CD8-positive, alpha-beta memory T cell (primary cell): Measurements from ENCODE around the gene PDZRN4. TPM values are rescaled to one million over a fixed set of nuclear protein-coding genes. Genes with fewer than 3 reads are reported as not detected.

Source experiments
- CTCF ChIA-PET: fragments of 350-600 bp; sonication (Branson Sonifier 250); formaldehyde crosslinking; loops from one replicate; lab custom pipeline; 2021; ENCODE audit warnings: antibody characterized with exemption; lab: Charles Lee
- POLR2A ChIA-PET: fragments of 350-600 bp; sonication (Branson Sonifier 250); formaldehyde crosslinking; loops from one replicate; lab custom pipeline; 2021; ENCODE audit warnings: antibody characterized with exemption; lab: Charles Lee
- DNase-seq, 5 donors: peaks; one replicate each; pipeline versions ENCODE4 v3.0.0 to v3.0.0-alpha.2; 2020 to 2022; ENCODE audit warnings: mixed read lengths in 1 of 5
- H3K27ac ChIP-seq: one replicate; pipeline ENCODE4 v1.7.0; 2013; ENCODE audit warnings: low read depth, mild to moderate bottlenecking, low read length, moderate library complexity
- H3K27me3 ChIP-seq: 2 replicates; pipeline ENCODE4 v1.7.0; 2013; ENCODE audit warnings: low read length, mild to moderate bottlenecking; ENCODE audit not compliant: insufficient read depth, poor library complexity, severe bottlenecking
- H3K36me3 ChIP-seq: 2 replicates; pipeline ENCODE4 v1.7.0; 2013; ENCODE audit warnings: mild to moderate bottlenecking, low read length, moderate library complexity; ENCODE audit not compliant: insufficient read depth
- H3K4me1 ChIP-seq: 2 replicates; pipeline ENCODE4 v1.7.0; 2013; ENCODE audit warnings: mild to moderate bottlenecking, low read length, moderate library complexity; ENCODE audit not compliant: insufficient read depth
- H3K4me3 ChIP-seq: 2 replicates; pipeline ENCODE4 v1.7.0; 2013; ENCODE audit warnings: mild to moderate bottlenecking, low read length
- H3K9me3 ChIP-seq: 2 replicates; pipeline ENCODE4 v1.7.0; 2013; ENCODE audit warnings: mild to moderate bottlenecking, low read length
- H3K27ac Mint-ChIP-seq, 8 donors: one replicate each; pipeline ENCODE4 v1.8.0; 2020 to 2021; ENCODE audit warnings: mixed read lengths in 8 of 8, mild to moderate bottlenecking in 6 of 8, inconsistent platforms in 3 of 8, moderate library complexity in 3 of 8
- H3K27me3 Mint-ChIP-seq, 2 donors: one replicate each; pipeline ENCODE4 v1.8.0; 2020 to 2021; ENCODE audit warnings: mixed read lengths in 2 of 2, mild to moderate bottlenecking in 1 of 2, moderate library complexity in 1 of 2
- H3K36me3 Mint-ChIP-seq, 3 donors: one replicate each; pipeline ENCODE4 v1.8.0; 2020 to 2021; ENCODE audit warnings: mixed read lengths in 3 of 3, inconsistent platforms in 1 of 3, mild to moderate bottlenecking in 1 of 3
- H3K4me1 Mint-ChIP-seq, 3 donors: one replicate each; pipeline ENCODE4 v1.8.0; 2020 to 2021; ENCODE audit warnings: mixed read lengths in 3 of 3, inconsistent platforms in 1 of 3, mild to moderate bottlenecking in 1 of 3
- H3K4me3 Mint-ChIP-seq, 7 donors: one replicate each; pipeline ENCODE4 v1.8.0; 2020 to 2021; ENCODE audit warnings: mixed read lengths in 7 of 7, mild to moderate bottlenecking in 6 of 7, moderate library complexity in 4 of 7, inconsistent platforms in 2 of 7
- H3K9me3 Mint-ChIP-seq, 5 donors: one replicate each; pipeline ENCODE4 v1.8.0; 2020 to 2022; ENCODE audit warnings: mixed read lengths in 5 of 5, mild to moderate bottlenecking in 3 of 5, moderate library complexity in 2 of 5, inconsistent platforms in 1 of 5
- polyA plus RNA-seq: library from polyadenylated mRNA; unstranded; fragments of 300-500 nt; fragmentation: Illumina TruSeq; gene quantifications from one replicate; pipeline ENCODE4 v1.2.3, GENCODE V29; 2021
- total RNA-seq, 2 experiments: library from RNA; stranded (reverse); gene quantifications; one replicate each; pipeline ENCODE4 v1.2.3, GENCODE V29; 2021

Gene PDZRN4
- total and polyA plus RNA-seq, 3 experiments from 2014 or later, result not detected

GRCh38 chr12:41348198-41348597 lies 160.1 kb downstream of the PDZRN4 start:
- H3K4me3 ChIP-seq, result no peak overlapping the region
- ChIA-PET CTCF (no interaction called here), POLR2A (no interaction called here)
- H3K36me3 ChIP-seq, result no peaks in the 10 kb centered on the region
- Mint-ChIP-seq H3K27ac (no peak overlapping the region), H3K27me3 (no peaks in the 10 kb centered on the region), H3K9me3 (peaks cover 2 to 5% (median 4%) of the 10 kb centered on the region in 5 donors), H3K4me3 (no peak overlapping the region), H3K36me3 (no peaks in the 10 kb centered on the region), H3K4me1 (no peaks in the 10 kb centered on the region)
- no peaks in the 10 kb centered on the region for H3K4me1 ChIP-seq
- H3K9me3 ChIP-seq, result no peaks in the 10 kb centered on the region
- H3K27me3 ChIP-seq, result no peaks in the 10 kb centered on the region
- no peak for DNase-seq
- H3K27ac ChIP-seq, result no peak overlapping the region

- H3K27ac Mint-ChIP-seq, result no peak overlapping the region
- POLR2A ChIA-PET, result no interaction called here
- H3K36me3 ChIP-seq, result no peaks in the 10 kb centered on the region
- H3K36me3 Mint-ChIP-seq, result no peaks in the 10 kb centered on the region
- no peaks in the 10 kb centered on the region for H3K27me3 Mint-ChIP-seq
- H3K27ac ChIP-seq, result no peak overlapping the region
- no peaks in the 10 kb centered on the region for H3K4me1 Mint-ChIP-seq
- no peaks in the 10 kb centered on the region for H3K4me1 ChIP-seq
- peaks cover 0 to 3% (median 2%) of the 10 kb centered on the region in 5 donors for H3K9me3 Mint-ChIP-seq
- H3K4me3 ChIP-seq, result no peak overlapping the region
- CTCF ChIA-PET, result no interaction called here
- H3K4me3 Mint-ChIP-seq, result no peak overlapping the region
- no peaks in the 10 kb centered on the region for H3K9me3 ChIP-seq
- DNase-seq, result no peak
- H3K27me3 ChIP-seq, result no peaks in the 10 kb centered on the region
Measured at GRCh38 chr12:41356181-41356580, 168.1 kb downstream of the PDZRN4 start.

- Mint-ChIP-seq H3K27me3 (no peaks in the 10 kb centered on the region), H3K36me3 (no peaks in the 10 kb centered on the region), H3K4me1 (no peaks in the 10 kb centered on the region), H3K9me3 (peaks cover 0 to 1% (median 0%) of the 10 kb centered on the region in 5 donors), H3K4me3 (no peak overlapping the region), H3K27ac (no peak overlapping the region)
- Histone ChIP-seq H3K27ac (no peak overlapping the region), H3K4me3 (no peak overlapping the region), H3K36me3 (no peaks in the 10 kb centered on the region), H3K4me1 (no peaks in the 10 kb centered on the region), H3K9me3 (no peaks in the 10 kb centered on the region), H3K27me3 (no peaks in the 10 kb centered on the region)
- DNase-seq, result no peak
- CTCF ChIA-PET, result no interaction called here
- POLR2A ChIA-PET, result no interaction called here
Measured at GRCh38 chr12:41361738-41362137, 173.6 kb downstream of the PDZRN4 start.

GRCh38 chr12:41362510-41362909 lies 174.4 kb downstream of the PDZRN4 start:
- no peaks in the 10 kb centered on the region for H3K36me3 Mint-ChIP-seq

GRCh38 chr12:41362931-41363330 lies 174.8 kb downstream of the PDZRN4 start:
- ChIA-PET CTCF (no interaction called here), POLR2A (no interaction called here)
- Histone ChIP-seq H3K36me3 (no peaks in the 10 kb centered on the region), H3K4me1 (no peaks in the 10 kb centered on the region), H3K9me3 (no peaks in the 10 kb centered on the region), H3K4me3 (no peak overlapping the region), H3K27ac (no peak overlapping the region), H3K27me3 (no peaks in the 10 kb centered on the region)
- peaks cover 0 to 3% (median 0%) of the 10 kb centered on the region in 5 donors for H3K9me3 Mint-ChIP-seq
- no peaks in the 10 kb centered on the region for H3K4me1 Mint-ChIP-seq
- no peaks in the 10 kb centered on the region for H3K27me3 Mint-ChIP-seq
- H3K27ac Mint-ChIP-seq, result no peak overlapping the region
- no peak overlapping the region for H3K4me3 Mint-ChIP-seq
- no peak for DNase-seq
- no peaks in the 10 kb centered on the region for H3K36me3 Mint-ChIP-seq

More at GRCh38 chr12:41362510-41362909, 174.4 kb downstream of the PDZRN4 start:
- POLR2A ChIA-PET, result no interaction called here
- H3K9me3 ChIP-seq, result no peaks in the 10 kb centered on the region
- CTCF ChIA-PET, result no interaction called here
- H3K36me3 ChIP-seq, result no peaks in the 10 kb centered on the region
- no peaks in the 10 kb centered on the region for H3K4me1 ChIP-seq
- Mint-ChIP-seq H3K4me1 (no peaks in the 10 kb centered on the region), H3K27ac (no peak overlapping the region), H3K4me3 (no peak overlapping the region), H3K9me3 (peaks cover 0 to 3% (median 0%) of the 10 kb centered on the region in 5 donors), H3K27me3 (no peaks in the 10 kb centered on the region)
- no peaks in the 10 kb centered on the region for H3K27me3 ChIP-seq
- DNase-seq, result no peak
- H3K27ac ChIP-seq, result no peak overlapping the region
- no peak overlapping the region for H3K4me3 ChIP-seq

GRCh38 chr12:41364211-41364610 lies 176.1 kb downstream of the PDZRN4 start:
- ChIA-PET CTCF (no interaction called here), POLR2A (no interaction called here)
- Histone ChIP-seq H3K4me3 (no peak overlapping the region), H3K27me3 (no peaks in the 10 kb centered on the region), H3K4me1 (no peaks in the 10 kb centered on the region), H3K27ac (no peak overlapping the region), H3K9me3 (no peaks in the 10 kb centered on the region), H3K36me3 (no peaks in the 10 kb centered on the region)
- no peaks in the 10 kb centered on the region for H3K27me3 Mint-ChIP-seq
- H3K27ac Mint-ChIP-seq, result no peak overlapping the region
- no peaks in the 10 kb centered on the region for H3K36me3 Mint-ChIP-seq
- DNase-seq, result no peak
- H3K4me3 Mint-ChIP-seq, result no peak overlapping the region
- peaks cover 0 to 3% (median 0%) of the 10 kb centered on the region in 5 donors for H3K9me3 Mint-ChIP-seq
- no peaks in the 10 kb centered on the region for H3K4me1 Mint-ChIP-seq

- Mint-ChIP-seq H3K27ac (no peak overlapping the region), H3K36me3 (no peaks in the 10 kb centered on the region), H3K27me3 (no peaks in the 10 kb centered on the region), H3K4me1 (no peaks in the 10 kb centered on the region), H3K9me3 (peaks cover 0 to 3% (median 0%) of the 10 kb centered on the region in 5 donors), H3K4me3 (no peak overlapping the region)
- Histone ChIP-seq H3K27ac (no peak overlapping the region), H3K4me3 (no peak overlapping the region), H3K27me3 (no peaks in the 10 kb centered on the region), H3K4me1 (no peaks in the 10 kb centered on the region), H3K9me3 (no peaks in the 10 kb centered on the region), H3K36me3 (no peaks in the 10 kb centered on the region)
- no peak for DNase-seq
- POLR2A ChIA-PET, result no interaction called here
- CTCF ChIA-PET, result no interaction called here
Measured at GRCh38 chr12:41365653-41366171, 177.6 kb downstream of the PDZRN4 start.

GRCh38 chr12:41367726-41368405 lies 179.7 kb downstream of the PDZRN4 start:
- Histone ChIP-seq H3K36me3 (no peaks in the 10 kb centered on the region), H3K27ac (no peak overlapping the region), H3K9me3 (no peaks in the 10 kb centered on the region), H3K4me3 (no peak overlapping the region), H3K4me1 (no peaks in the 10 kb centered on the region), H3K27me3 (no peaks in the 10 kb centered on the region)
- POLR2A ChIA-PET, result no interaction called here
- H3K27me3 Mint-ChIP-seq, result no peaks in the 10 kb centered on the region
- no peak for DNase-seq
- H3K27ac Mint-ChIP-seq, result no peak overlapping the region
- H3K36me3 Mint-ChIP-seq, result no peaks in the 10 kb centered on the region
- peaks cover 0 to 7% (median 4%) of the 10 kb centered on the region in 5 donors for H3K9me3 Mint-ChIP-seq
- no peak overlapping the region for H3K4me3 Mint-ChIP-seq
- H3K4me1 Mint-ChIP-seq, result no peaks in the 10 kb centered on the region
- CTCF ChIA-PET, result no interaction called here
